ENCODE data around the gene RFPL2. TPM values are rescaled to one million over a fixed set of nuclear protein-coding genes. Genes with fewer than 3 reads are reported as not detected.

RFPL2 gene
- total RNA-seq, 3 donors from 2014 or later (not counting 1 experiment from before 2014, with no cell fraction given): 0.14 to 0.34 TPM; not detected in 1

DNA sequence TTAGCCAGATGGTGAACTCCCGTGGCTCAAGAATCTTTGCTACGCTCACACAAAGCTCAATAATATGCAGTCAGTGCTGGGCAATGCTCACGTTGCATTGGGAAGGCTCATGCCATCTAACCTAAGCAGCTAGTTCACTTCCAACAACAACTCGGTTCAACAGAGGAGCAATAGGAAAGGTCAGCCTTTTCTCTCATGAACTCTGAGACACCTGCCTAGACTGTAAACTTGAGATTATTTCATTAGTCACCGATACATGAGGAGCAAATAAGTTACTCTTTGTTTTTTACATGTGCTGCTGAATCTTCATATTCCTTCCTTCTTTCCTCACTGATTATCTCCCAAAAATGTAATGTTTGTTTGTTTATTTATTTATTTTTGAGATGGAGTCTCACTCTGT lies 41.3 kb upstream of the RFPL2 start:
- no peak overlapping the region for H3K27ac ChIP-seq (ENCODE audit: low read length)
- H3K4me3 ChIP-seq (ENCODE audit: low read length): no peak overlapping the region
- no peaks in the 10 kb centered on the region for H3K4me1 Mint-ChIP-seq
- no peaks in the 10 kb centered on the region for H3K9me3 Mint-ChIP-seq
- H3K36me3 ChIP-seq (ENCODE audit: control insufficient read depth, insufficient read depth, low read length): no peaks in the 10 kb centered on the region
- H3K27ac Mint-ChIP-seq: no peak overlapping the region
- no peaks in the 10 kb centered on the region for H3K27me3 ChIP-seq (ENCODE audit: control insufficient read depth, insufficient read depth, low read length)
- ATAC-seq (no peak), DNase-seq (no peak)
- intact Hi-C loops (cut with micrococcal nuclease): no loop called here
- H3K4me1 ChIP-seq (ENCODE audit: control insufficient read depth, insufficient read depth, low read length): no peaks in the 10 kb centered on the region
- H3K4me3 Mint-ChIP-seq: no peak overlapping the region
- peaks cover 25 to 48% of the 10 kb centered on the region in 2 donors for H3K27me3 Mint-ChIP-seq (ENCODE audit: low read depth in 2 of 2)
- H3K9me3 ChIP-seq (ENCODE audit: control insufficient read depth, insufficient read depth, low read length): no peaks in the 10 kb centered on the region
- WGBS (ENCODE audit: insufficient coverage): 84% methylated on average over 5 of the region's 5 CpGs
- H3K36me3 Mint-ChIP-seq: no peaks in the 10 kb centered on the region
- TF ChIP-seq, protein P1, sequence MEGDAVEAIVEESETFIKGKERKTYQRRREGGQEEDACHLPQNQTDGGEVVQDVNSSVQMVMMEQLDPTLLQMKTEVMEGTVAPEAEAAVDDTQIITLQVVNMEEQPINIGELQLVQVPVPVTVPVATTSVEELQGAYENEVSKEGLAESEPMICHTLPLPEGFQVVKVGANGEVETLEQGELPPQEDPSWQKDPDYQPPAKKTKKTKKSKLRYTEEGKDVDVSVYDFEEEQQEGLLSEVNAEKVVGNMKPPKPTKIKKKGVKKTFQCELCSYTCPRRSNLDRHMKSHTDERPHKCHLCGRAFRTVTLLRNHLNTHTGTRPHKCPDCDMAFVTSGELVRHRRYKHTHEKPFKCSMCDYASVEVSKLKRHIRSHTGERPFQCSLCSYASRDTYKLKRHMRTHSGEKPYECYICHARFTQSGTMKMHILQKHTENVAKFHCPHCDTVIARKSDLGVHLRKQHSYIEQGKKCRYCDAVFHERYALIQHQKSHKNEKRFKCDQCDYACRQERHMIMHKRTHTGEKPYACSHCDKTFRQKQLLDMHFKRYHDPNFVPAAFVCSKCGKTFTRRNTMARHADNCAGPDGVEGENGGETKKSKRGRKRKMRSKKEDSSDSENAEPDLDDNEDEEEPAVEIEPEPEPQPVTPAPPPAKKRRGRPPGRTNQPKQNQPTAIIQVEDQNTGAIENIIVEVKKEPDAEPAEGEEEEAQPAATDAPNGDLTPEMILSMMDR (IDR thresholded peaks at IDR 0.05): no peak

DNA sequence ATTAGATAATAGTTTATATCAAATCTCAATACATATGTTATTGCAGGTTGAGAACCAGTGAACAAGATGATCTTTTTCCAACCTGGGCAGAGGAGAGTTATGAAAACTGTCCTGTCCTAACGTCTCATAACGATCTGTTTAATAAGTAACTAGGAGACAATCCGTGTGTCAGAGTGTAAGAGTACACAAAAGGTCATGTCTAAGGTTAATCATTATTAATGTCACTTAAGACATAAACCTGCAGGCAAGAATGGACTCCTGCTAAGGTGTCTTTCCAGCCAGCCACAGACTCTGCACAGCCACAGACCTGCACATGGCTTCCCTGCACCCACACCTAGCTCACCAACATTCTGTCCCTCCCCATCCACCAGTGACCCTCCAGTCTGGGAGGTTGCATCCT lies 40.2 kb upstream of the RFPL2 start:
- 89% methylated on average over 3 of the region's 3 CpGs for WGBS (ENCODE audit: insufficient coverage)
- Mint-ChIP-seq H3K27me3 (ENCODE audit: low read depth in 2 of 2) (peaks cover 25 to 41% of the 10 kb centered on the region in 2 donors), H3K36me3 (no peaks in the 10 kb centered on the region), H3K4me3 (no peak overlapping the region), H3K27ac (no peak overlapping the region), H3K9me3 (no peaks in the 10 kb centered on the region), H3K4me1 (no peaks in the 10 kb centered on the region)
- TF ChIP-seq, protein P1 (IDR thresholded peaks at IDR 0.05): no peak
- Histone ChIP-seq H3K27ac (ENCODE audit: low read length) (no peak overlapping the region), H3K4me1 (ENCODE audit: control insufficient read depth, insufficient read depth, low read length) (no peaks in the 10 kb centered on the region), H3K27me3 (ENCODE audit: control insufficient read depth, insufficient read depth, low read length) (no peaks in the 10 kb centered on the region), H3K4me3 (ENCODE audit: low read length) (no peak overlapping the region), H3K9me3 (ENCODE audit: control insufficient read depth, insufficient read depth, low read length) (no peaks in the 10 kb centered on the region), H3K36me3 (ENCODE audit: control insufficient read depth, insufficient read depth, low read length) (no peaks in the 10 kb centered on the region)
- intact Hi-C loops (cut with micrococcal nuclease): no loop called here
- ATAC-seq (no peak), DNase-seq (no peak)

DNA sequence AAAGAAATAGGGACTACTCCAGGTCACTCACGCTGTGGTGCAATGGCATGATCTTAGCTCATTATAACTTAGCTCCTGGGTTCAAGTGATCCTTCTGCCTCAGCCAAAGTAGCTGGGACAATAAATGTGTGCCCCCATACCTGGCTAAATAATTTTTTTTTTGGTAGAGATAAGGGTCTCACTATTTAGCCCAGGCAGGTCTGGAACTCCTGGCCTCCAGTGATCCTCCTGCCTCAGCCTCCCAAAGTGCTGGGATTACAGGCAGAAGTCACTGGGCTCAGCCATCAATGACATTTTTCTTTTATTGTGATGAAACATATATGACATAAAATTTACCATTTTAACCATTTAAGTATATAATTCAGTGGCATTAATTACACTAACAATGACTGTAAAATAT lies 39.7 kb upstream of the RFPL2 start:
- Mint-ChIP-seq H3K27me3 (ENCODE audit: low read depth in 2 of 2) (peaks cover 22 to 36% of the 10 kb centered on the region in 2 donors), H3K4me3 (no peak overlapping the region), H3K36me3 (no peaks in the 10 kb centered on the region), H3K9me3 (no peaks in the 10 kb centered on the region), H3K4me1 (no peaks in the 10 kb centered on the region), H3K27ac (no peak overlapping the region)
- intact Hi-C loops (cut with micrococcal nuclease): no loop called here
- DNase-seq: no peak
- Histone ChIP-seq H3K36me3 (ENCODE audit: control insufficient read depth, insufficient read depth, low read length) (no peaks in the 10 kb centered on the region), H3K4me3 (ENCODE audit: low read length) (no peak overlapping the region), H3K27ac (ENCODE audit: low read length) (no peak overlapping the region), H3K9me3 (ENCODE audit: control insufficient read depth, insufficient read depth, low read length) (no peaks in the 10 kb centered on the region), H3K4me1 (ENCODE audit: control insufficient read depth, insufficient read depth, low read length) (no peaks in the 10 kb centered on the region), H3K27me3 (ENCODE audit: control insufficient read depth, insufficient read depth, low read length) (no peaks in the 10 kb centered on the region)
- TF ChIP-seq, protein P1 (IDR thresholded peaks at IDR 0.05): no peak
- 94% methylated on average over 1 of the region's 1 CpG for WGBS (ENCODE audit: insufficient coverage)
- no peak for ATAC-seq

DNA sequence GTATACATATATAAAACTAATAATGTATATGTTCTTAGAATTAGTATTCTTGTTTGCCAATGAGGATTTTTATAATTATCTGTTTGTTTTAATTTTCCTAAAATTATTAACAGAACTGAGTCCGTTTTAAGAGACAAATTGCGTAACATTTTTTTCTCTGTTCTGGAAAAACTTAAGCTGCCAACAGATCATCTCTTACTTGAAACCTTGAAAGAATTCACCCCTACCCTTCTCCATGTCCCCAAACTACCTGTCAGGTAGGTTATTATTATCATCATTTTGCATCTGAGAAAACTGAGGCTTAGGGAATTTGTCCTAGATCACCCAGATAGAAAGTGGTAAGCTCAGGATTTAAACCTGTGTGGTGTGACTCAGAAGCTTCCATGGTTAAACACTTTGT lies 35.6 kb upstream of the RFPL2 start:
- 64% methylated on average over 2 of the region's 2 CpGs for WGBS (ENCODE audit: insufficient coverage)
- TF ChIP-seq, protein P1 (IDR thresholded peaks at IDR 0.05): no peak
- Mint-ChIP-seq H3K36me3 (no peaks in the 10 kb centered on the region), H3K4me3 (no peak overlapping the region), H3K27ac (no peak overlapping the region), H3K9me3 (no peaks in the 10 kb centered on the region), H3K27me3 (ENCODE audit: low read depth in 2 of 2) (peaks cover 32 to 36% of the 10 kb centered on the region in 2 donors), H3K4me1 (no peaks in the 10 kb centered on the region)
- H3K4me1 ChIP-seq (ENCODE audit: control insufficient read depth, insufficient read depth, low read length): no peaks in the 10 kb centered on the region
- DNase-seq (no peak), ATAC-seq (no peak)
- no peak overlapping the region for H3K4me3 ChIP-seq (ENCODE audit: low read length)
- no peak overlapping the region for H3K27ac ChIP-seq (ENCODE audit: low read length)
- H3K36me3 ChIP-seq (ENCODE audit: control insufficient read depth, insufficient read depth, low read length): no peaks in the 10 kb centered on the region
- intact Hi-C loops (cut with micrococcal nuclease): no loop called here
- no peaks in the 10 kb centered on the region for H3K9me3 ChIP-seq (ENCODE audit: control insufficient read depth, insufficient read depth, low read length)
- H3K27me3 ChIP-seq (ENCODE audit: control insufficient read depth, insufficient read depth, low read length): no peaks in the 10 kb centered on the region

Measured in natural killer cell (primary cell).